HG02884 (cell line): ENCODE measurements around the gene SMYD1.

Experiments
- ATAC-seq: cut with Tn5 transposase; IDR thresholded peaks from one replicate; pipeline ENCODE4 v1.9.1; 2021; ENCODE audit warnings: mild to moderate bottlenecking, moderate library complexity; ENCODE audit not compliant: unreplicated experiment

The SMYD1 gene

GRCh38 chr2:88121678-88122077 lies 54.1 kb downstream of the SMYD1 start:
- ATAC-seq, result no peak

GRCh38 chr2:88122141-88122884 lies 54.7 kb downstream of the SMYD1 start:
- no peak for ATAC-seq

GRCh38 chr2:88123164-88123974 lies 55.7 kb downstream of the SMYD1 start:
- ATAC-seq, result no peak

GRCh38 chr2:88123975-88124917 lies 56.6 kb downstream of the SMYD1 start:
- no peak for ATAC-seq

GRCh38 chr2:88125344-88125923 lies 57.8 kb downstream of the SMYD1 start:
- ATAC-seq, result no peak

- ATAC-seq, result no peak
Observed at GRCh38 chr2:88125924-88126771, 58.5 kb downstream of the SMYD1 start.

GRCh38 chr2:88126772-88127637 lies 59.4 kb downstream of the SMYD1 start:
- ATAC-seq, result no peak

- no peak for ATAC-seq
Observed at GRCh38 chr2:88127638-88127887, 59.9 kb downstream of the SMYD1 start.

- ATAC-seq, result no peak
Observed at GRCh38 chr2:88127888-88128653, 60.4 kb downstream of the SMYD1 start, which contains the start of gene FABP1. Gene FABP1 (minus strand): TSS chr2:88128062. CDS start chr2:88128017, 45 bp downstream.

- no peak for ATAC-seq
Observed at GRCh38 chr2:88128654-88129312, 61.2 kb downstream of the SMYD1 start.

- no peak for ATAC-seq
Observed at GRCh38 chr2:88129313-88129959, 61.8 kb downstream of the SMYD1 start.

- no peak for ATAC-seq
Observed at GRCh38 chr2:88131201-88131998, 63.8 kb downstream of the SMYD1 start.

- no peak for ATAC-seq
Observed at GRCh38 chr2:88131999-88132368, 64.4 kb downstream of the SMYD1 start.

- ATAC-seq, result no peak
Observed at GRCh38 chr2:88133875-88134274, 66.2 kb downstream of the SMYD1 start.

GRCh38 chr2:88136817-88137216 lies 69.2 kb downstream of the SMYD1 start:
- no peak for ATAC-seq

GRCh38 chr2:88137833-88138232 lies 70.2 kb downstream of the SMYD1 start:
- no peak for ATAC-seq
